HFF-Myc (cell line): ENCODE results near the gene CAAP1.
"Not testable (repeated sequence)": the region's sequence is repeated elsewhere in the genome, so short reads cannot be mapped to it uniquely, and the experiment has no call there.

Experiments
- DNase-seq: peaks from one replicate; pipeline ENCODE4 v3.0.0-alpha.2; 2011; ENCODE audit warnings: low read depth; ENCODE audit errors: extremely low read depth
- H3K4me3 ChIP-seq: replicated peaks from 2 replicates; pipeline ENCODE4 v1.5.1; 2011; ENCODE audit warnings: low read depth, mild to moderate bottlenecking, control low read depth, low read length
- CTCF ChIP-seq: IDR thresholded peaks from 2 replicates; pipeline ENCODE4 v1.5.1; 2012; ENCODE audit warnings: mild to moderate bottlenecking, low read depth, low read length, control low read depth; ENCODE audit errors: missing control alignments

CAAP1 gene

GRCh38 chr9:26888271-26888670 lies 4.3 kb downstream of the CAAP1 start:
- no peak overlapping the region for H3K4me3 ChIP-seq
- TF ChIP-seq CTCF: no peak
- DNase-seq: no peak

GRCh38 chr9:26882154-26882553 lies 10.4 kb downstream of the CAAP1 start:
- no peak for DNase-seq
- no peak for TF ChIP-seq CTCF
- no peak overlapping the region for H3K4me3 ChIP-seq

- H3K4me3 ChIP-seq: no peak overlapping the region
- no peak for DNase-seq
- TF ChIP-seq CTCF: no peak
These were observed 12.3 kb downstream of the CAAP1 start for GRCh38 chr9:26880262-26880661.

- DNase-seq, H3K4me3 ChIP-seq: not testable (repeated sequence)
These were observed 17.4 kb downstream of the CAAP1 start for GRCh38 chr9:26875155-26875554.

GRCh38 chr9:26870292-26870691 lies 22.3 kb downstream of the CAAP1 start:
- no peak for DNase-seq
- no peak for TF ChIP-seq CTCF
- no peak overlapping the region for H3K4me3 ChIP-seq

- H3K4me3 ChIP-seq: no peak overlapping the region
- TF ChIP-seq CTCF: peak; percentile 19
- DNase-seq: no peak
These were observed 29.5 kb downstream of the CAAP1 start for GRCh38 chr9:26863074-26863473.

GRCh38 chr9:26856413-26857032 lies 36.1 kb downstream of the CAAP1 start:
- peak; percentile 37 for DNase-seq
- TF ChIP-seq CTCF: peak; percentile 63
- H3K4me3 ChIP-seq: no peak overlapping the region
